Measurements from ENCODE around the gene HUS1. TPM values are rescaled to one million over a fixed set of nuclear protein-coding genes. Genes with fewer than 3 reads are reported as not detected.
A peak's percentile ranks its signal among the peaks of the same experiment; 100 is the strongest.
"Not testable (repeated sequence)": the region's sequence is repeated elsewhere in the genome, so short reads cannot be mapped to it uniquely, and the experiment has no call there.

The HUS1 gene
- total and polyA plus RNA-seq, 12 donors: 9.6 to 35.9 (median 28.0) TPM

GRCh38 chr7:47943676-47944474 lies 35.5 kb downstream of the HUS1 start:
- Histone ChIP-seq H3K36me3 (no peaks in the 10 kb centered on the region), H3K4me3 (no peak overlapping the region), H3K4me1 (peaks cover 10 to 88% (median 49%) of the 10 kb centered on the region in 9 donors), H3K27me3 (no peaks in the 10 kb centered on the region), H3K9me3 (no peaks in the 10 kb centered on the region), H3K27ac (peak overlapping the region in 9 of 10 donors; percentile 23 to 97 (median 87))
- DNase-seq (no peak), ATAC-seq (no peak)
- TF ChIP-seq CTCF (IDR thresholded peaks at IDR 0.05): no peak
- intact Hi-C loops (cut with DNase I): loop anchor here in 6 of 10 donors (2.0 to 5.0 kb wide), 4 partner anchors 25 to 167 kb away; no protein-coding TSS in a partner anchor
- 77 to 82% methylated on average over 8 of the region's 8 CpGs for WGBS, 2 donors

GRCh38 chr7:47942651-47943050 lies 36.8 kb downstream of the HUS1 start:
- ATAC-seq: not testable (repeated sequence)
- H3K27ac ChIP-seq: peak overlapping the region in 8 of 10 donors; percentile 86 to 97 (median 92)

GRCh38 chr7:47942132-47942531 lies 37.3 kb downstream of the HUS1 start:
- Histone ChIP-seq H3K4me1 (peaks cover 10 to 75% (median 44%) of the 10 kb centered on the region in 9 donors), H3K27ac (peak overlapping the region in 9 of 10 donors; percentile 84 to 97 (median 91)), H3K9me3 (no peaks in the 10 kb centered on the region), H3K4me3 (peak overlapping the region in 1 of 10 donors; percentile 17), H3K27me3 (no peaks in the 10 kb centered on the region), H3K36me3 (peaks cover 0 to 3% (median 0%) of the 10 kb centered on the region in 9 donors)
- no peak for DNase-seq
- TF ChIP-seq CTCF (IDR thresholded peaks at IDR 0.05): no peak
- ATAC-seq: no peak
- intact Hi-C loops (cut with DNase I): loop anchor here in 2 of 10 donors (5.0 kb wide), 1 partner anchor 95 kb away; no protein-coding TSS in a partner anchor
- 82 to 83% methylated on average over 10 of the region's 10 CpGs for WGBS, 2 donors

More at GRCh38 chr7:47942651-47943050, 36.8 kb downstream of the HUS1 start:
- H3K9me3 ChIP-seq, DNase-seq, H3K36me3 ChIP-seq, H3K27me3 ChIP-seq, H3K4me3 ChIP-seq: not testable (repeated sequence)
- WGBS, 2 donors: 72 to 88% methylated on average over 10 of the region's 10 CpGs
- H3K4me1 ChIP-seq: peaks cover 10 to 76% (median 44%) of the 10 kb centered on the region in 9 donors
- intact Hi-C loops (cut with DNase I): loop anchor here in 2 of 10 donors (5.0 kb wide), 1 partner anchor 95 kb away; no protein-coding TSS in a partner anchor

GRCh38 chr7:47941136-47941844 lies 38.1 kb downstream of the HUS1 start:
- peak overlapping the region in 4 of 10 donors; percentile 6 to 21 (median 8) for H3K4me3 ChIP-seq
- H3K27me3 ChIP-seq: no peaks in the 10 kb centered on the region
- peaks cover 0 to 3% (median 0%) of the 10 kb centered on the region in 9 donors for H3K36me3 ChIP-seq
- intact Hi-C loops (cut with DNase I): loop anchor here in 2 of 10 donors (5.0 kb wide), 1 partner anchor 94 kb away; no protein-coding TSS in a partner anchor
- WGBS, 2 donors: 26 to 31% methylated on average over 9 of the region's 9 CpGs
- DNase-seq (no peak), ATAC-seq (peak; percentile 18 to 88 (median 69))
- no peaks in the 10 kb centered on the region for H3K9me3 ChIP-seq
- peak overlapping the region; percentile 65 to 97 (median 91) for H3K27ac ChIP-seq
- peaks cover 10 to 82% (median 45%) of the 10 kb centered on the region in 9 donors for H3K4me1 ChIP-seq
- no peak for TF ChIP-seq CTCF (IDR thresholded peaks at IDR 0.05)
